ENCODE measurements around the gene PELI2.

Gene PELI2

GRCh38 chr14:56170877-56171422, 52.7 kb downstream of the PELI2 start:
- DNase-seq, result no peak

DNA sequence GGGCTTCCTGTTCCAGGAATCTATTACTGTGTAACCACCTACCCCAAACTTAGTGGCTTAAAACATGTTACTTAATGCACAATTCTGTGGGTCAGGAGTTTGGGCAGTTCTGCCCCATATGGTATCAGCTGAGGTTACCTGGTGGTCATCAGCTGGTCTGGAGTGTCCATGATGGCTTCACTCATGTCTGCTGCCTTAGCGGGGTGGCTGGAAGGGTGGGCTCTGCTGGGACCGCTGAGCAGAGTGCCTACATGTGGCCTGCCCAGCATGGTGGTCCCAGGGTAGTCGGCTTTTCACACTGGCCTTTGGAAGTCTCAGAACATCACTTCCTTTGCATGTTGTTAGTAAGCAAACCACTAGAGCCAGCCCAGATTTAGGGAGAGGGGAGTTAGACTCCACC, 53.9 kb downstream of the PELI2 start:
- DNase-seq, result no peak

GRCh38 chr14:56172571-56172971, 54.4 kb downstream of the PELI2 start:
- DNase-seq, result no peak

DNA sequence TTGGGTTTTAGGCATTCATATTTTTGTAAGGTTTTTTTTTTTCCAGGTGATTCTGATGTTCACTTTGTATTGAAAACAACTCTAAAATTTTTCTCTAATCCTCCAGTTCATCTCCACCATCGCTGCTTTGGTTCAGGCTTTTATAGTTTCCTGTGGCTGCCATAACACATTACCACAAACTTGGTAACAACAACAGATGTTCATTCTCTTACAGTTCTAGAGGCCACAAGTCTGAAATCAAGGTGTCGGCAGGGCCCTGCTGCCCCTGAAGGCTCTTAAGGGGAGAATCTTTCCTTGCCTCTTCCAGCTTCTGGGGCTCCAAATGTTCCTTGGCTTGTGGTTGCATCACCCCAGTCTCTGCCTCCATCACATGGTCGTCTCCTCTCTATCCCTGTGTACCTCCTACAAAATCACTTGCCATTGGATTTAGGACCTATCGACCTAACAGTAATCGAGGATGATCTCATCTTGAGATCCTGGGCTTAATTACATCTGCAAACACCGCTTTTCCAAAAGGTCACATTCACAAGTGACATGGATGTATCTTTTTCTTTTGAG, 55.2 kb downstream of the PELI2 start:
- no peak for DNase-seq

DNA sequence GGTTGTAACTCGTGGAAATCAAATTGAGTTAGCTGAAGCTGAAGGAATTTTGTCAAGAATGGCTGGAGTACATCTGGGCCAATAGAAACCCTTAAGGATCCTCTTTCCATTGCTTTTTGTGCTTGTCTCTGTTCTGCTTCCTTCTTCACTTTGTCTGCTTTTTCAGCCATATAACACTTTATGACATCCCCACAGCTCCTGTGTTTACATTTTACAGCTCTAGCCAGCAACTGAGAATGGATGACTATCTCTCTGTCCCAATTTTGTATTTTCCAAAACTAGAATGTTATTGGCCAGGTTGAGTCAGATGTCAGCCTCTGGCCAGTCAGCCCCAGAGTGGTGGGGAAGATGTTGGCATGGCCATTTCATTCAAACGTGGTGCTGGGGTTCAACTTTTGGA, 57.6 kb downstream of the PELI2 start:
- no peak for DNase-seq

DNA sequence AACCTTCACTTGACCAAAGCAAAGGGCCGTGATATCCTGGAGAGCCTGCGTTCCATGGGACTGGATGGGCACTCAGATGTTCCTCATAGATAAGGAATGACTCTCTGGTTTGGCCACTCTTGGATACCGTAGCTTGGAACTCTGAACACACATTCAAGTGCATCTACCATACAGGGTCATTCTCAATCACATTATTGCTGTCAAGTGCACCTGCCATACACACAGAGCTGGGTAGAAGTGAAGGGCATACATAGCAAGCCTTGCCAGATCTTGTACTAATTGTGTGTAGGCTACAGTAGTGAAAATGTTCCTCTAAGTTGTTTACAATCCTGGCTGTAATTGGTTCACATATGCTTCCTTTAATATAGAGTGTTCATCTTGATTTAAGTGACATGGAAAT, 58.3 kb downstream of the PELI2 start:
- no peak for DNase-seq

- no peak for DNase-seq
These were observed 58.8 kb downstream of the PELI2 start for GRCh38 chr14:56177036-56177435.

- DNase-seq, result no peak
These were observed 62.7 kb downstream of the PELI2 start for GRCh38 chr14:56180754-56181542.

GRCh38 chr14:56181681-56182085, 63.5 kb downstream of the PELI2 start:
- DNase-seq, result no peak

DNA sequence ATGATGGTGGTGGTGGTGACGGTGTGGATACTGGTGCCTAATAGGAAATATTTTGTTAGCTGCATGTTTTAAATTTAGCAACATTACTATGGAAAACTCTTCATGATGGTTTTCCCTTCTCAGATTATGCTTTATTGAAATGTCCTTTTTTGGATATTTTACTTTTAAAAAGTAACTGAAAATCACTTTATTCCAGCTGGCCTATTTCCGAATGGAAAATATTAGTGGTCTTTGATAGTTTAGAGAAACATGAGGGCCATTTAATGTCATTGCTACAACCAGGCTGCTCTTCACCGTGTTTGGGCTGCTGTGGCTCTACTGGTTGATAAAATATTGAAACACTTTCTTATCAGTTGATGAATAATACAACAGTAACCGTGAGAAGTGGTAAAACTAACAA, 64.2 kb downstream of the PELI2 start:
- no peak for DNase-seq

DNA sequence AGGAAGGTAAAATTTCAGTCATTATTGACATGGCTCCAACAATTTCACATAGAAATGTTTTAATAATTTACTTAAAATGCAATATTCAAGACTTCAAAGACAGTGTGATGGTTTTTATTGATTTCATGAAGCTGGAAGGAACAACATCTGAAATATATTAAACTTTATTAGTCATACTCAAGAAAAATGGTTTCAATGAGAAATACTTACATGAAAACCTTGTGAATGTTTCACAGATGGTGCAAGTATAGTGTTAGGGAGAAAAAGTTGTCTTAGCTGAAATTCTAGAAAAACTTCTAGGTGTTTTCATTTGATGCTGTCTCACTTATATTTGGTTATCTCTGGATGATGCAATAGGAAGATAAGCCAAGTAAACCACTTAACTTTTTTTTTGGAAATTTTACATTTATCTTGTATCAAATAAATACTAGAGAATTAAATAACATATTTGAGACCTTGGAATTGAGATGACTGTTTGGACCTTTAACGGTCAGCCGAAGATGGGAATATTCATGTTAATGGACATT, 65.5 kb downstream of the PELI2 start:
- no peak for DNase-seq

GRCh38 chr14:56185992-56186391, 67.8 kb downstream of the PELI2 start:
- DNase-seq, result peak in 1 of 58 donors; percentile 19

DNA sequence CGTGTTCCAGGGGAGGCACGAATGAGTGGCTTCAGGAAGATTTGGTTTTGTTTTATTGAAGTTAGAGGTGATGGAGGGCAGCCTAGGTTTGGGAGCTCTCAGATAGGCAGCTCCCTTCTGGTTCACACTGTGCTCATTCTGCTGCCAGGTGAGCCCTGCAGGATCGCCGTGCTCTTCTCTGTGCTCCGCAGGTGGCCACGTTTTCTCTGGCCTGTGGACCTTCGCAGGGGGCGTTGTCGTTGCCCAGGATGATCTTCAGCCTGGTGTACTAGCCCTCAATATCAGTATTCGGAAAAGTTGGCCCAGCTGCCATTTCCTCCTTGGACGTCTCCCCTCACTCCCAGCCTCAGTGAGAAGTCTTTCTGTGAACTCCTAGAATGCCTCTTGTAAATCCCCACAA, 69.5 kb downstream of the PELI2 start:
- no peak for DNase-seq

GRCh38 chr14:56189307-56189706, 71.1 kb downstream of the PELI2 start:
- DNase-seq, result no peak

DNA sequence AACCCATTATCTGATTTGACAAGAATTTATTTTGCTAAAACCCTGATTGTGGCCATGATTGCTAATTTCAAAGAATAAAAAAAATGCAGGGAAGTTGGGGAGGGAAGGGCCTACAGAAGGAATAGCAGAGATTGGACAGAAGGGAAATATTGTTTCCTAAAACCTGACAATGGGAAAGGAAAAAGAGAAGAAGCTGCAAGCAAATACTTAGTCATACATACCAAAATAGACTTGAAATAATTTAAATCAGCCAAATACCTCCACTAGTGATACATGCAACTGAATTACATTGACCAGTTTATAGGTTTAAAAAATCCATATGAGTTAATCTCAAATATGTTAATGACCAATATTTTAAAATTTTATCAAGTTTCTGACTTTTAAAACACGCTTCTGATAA, 75.1 kb downstream of the PELI2 start:
- no peak for DNase-seq

DNA sequence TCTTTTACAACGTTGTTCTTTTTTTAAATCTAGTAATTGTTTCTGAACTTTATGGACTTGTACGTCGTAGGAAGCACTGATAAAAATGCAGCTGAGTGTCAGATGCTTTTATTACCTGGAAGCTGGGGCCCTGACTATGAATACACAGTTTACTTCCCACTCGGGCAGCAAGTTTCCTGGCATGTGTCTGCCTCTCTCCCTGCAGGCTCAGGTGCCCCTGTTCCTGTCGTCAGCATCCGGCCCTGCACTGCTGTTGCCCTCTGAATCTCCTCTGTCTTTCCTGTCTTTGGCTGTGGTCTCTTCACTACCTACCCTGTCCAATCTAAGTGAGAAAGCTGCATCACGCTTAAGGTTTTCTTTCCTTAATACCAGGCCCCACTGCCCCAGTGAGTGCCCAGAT, 75.8 kb downstream of the PELI2 start:
- no peak for DNase-seq

GRCh38 chr14:56195223-56195622, 77.0 kb downstream of the PELI2 start:
- no peak for DNase-seq

- no peak for DNase-seq
These were observed 77.5 kb downstream of the PELI2 start for GRCh38 chr14:56195704-56196103.

DNA sequence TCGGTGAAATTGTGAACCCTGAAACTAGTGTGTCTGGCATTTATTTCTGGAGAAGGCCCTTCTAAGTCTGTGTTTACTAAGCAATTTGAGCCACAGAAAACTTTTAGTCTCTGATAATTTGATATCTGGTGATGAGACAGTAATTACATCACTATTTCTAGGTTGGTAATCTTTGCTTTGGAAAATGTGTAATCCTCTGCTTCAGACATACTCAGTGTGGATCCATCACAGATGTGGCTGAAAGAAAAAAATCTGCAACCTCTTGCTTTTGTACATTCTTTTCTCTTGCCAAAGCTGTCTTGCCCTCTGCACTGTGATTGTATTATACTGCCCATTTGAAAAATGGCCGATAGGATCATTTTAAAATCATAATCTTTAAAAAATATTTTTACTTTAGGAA, 78.1 kb downstream of the PELI2 start:
- DNase-seq, result no peak

DNA sequence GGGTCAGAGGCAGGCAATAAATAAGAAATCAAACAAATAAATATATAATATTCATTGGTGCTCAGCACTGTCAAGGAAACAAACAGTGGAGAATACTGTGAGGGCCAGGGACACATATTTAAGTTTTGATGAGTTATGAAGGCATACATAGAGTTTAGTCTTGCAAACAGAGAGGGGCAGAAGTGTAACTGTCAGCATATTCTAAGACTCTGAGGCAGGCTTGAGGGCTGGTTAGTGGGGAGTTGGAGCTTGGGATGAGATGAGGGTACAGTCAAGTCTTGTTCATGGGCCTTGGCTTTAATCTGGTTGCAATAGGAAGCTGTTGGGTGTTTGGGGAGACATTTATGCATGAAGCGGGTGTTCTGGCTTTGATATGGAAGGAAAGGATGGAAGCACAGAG, 78.9 kb downstream of the PELI2 start:
- DNase-seq, result no peak

GRCh38 chr14:56198438-56198837, 80.2 kb downstream of the PELI2 start:
- no peak for DNase-seq

GRCh38 chr14:56199095-56199981, 81.1 kb downstream of the PELI2 start:
- DNase-seq, result no peak

Data from anterior cingulate cortex (tissue), 58 donors.